Measurements from ENCODE around the gene NUDT13.

GRCh38 chr10:73159038-73159648 is 48.9 kb downstream of the NUDT13 start:
- TF ChIP-seq, protein P1, sequence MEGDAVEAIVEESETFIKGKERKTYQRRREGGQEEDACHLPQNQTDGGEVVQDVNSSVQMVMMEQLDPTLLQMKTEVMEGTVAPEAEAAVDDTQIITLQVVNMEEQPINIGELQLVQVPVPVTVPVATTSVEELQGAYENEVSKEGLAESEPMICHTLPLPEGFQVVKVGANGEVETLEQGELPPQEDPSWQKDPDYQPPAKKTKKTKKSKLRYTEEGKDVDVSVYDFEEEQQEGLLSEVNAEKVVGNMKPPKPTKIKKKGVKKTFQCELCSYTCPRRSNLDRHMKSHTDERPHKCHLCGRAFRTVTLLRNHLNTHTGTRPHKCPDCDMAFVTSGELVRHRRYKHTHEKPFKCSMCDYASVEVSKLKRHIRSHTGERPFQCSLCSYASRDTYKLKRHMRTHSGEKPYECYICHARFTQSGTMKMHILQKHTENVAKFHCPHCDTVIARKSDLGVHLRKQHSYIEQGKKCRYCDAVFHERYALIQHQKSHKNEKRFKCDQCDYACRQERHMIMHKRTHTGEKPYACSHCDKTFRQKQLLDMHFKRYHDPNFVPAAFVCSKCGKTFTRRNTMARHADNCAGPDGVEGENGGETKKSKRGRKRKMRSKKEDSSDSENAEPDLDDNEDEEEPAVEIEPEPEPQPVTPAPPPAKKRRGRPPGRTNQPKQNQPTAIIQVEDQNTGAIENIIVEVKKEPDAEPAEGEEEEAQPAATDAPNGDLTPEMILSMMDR (IDR thresholded peaks at IDR 0.05) = peak in 5 of 7 experiments; percentile 30 to 70 (median 52)
- TF ChIP-seq POLR2AphosphoS5 (IDR thresholded peaks at IDR 0.05) = no peak
